GM04503 (cell line): Measurements from ENCODE around the gene LGALS14.
"Not testable (repeated sequence)": the region's sequence is repeated elsewhere in the genome, so short reads cannot be mapped to it uniquely, and the experiment has no call there.

Source experiments
- DNase-seq: peaks from one replicate; pipeline ENCODE4 v3.0.0-alpha.2; 2012; ENCODE audit warnings: low read depth

Gene LGALS14

DNA sequence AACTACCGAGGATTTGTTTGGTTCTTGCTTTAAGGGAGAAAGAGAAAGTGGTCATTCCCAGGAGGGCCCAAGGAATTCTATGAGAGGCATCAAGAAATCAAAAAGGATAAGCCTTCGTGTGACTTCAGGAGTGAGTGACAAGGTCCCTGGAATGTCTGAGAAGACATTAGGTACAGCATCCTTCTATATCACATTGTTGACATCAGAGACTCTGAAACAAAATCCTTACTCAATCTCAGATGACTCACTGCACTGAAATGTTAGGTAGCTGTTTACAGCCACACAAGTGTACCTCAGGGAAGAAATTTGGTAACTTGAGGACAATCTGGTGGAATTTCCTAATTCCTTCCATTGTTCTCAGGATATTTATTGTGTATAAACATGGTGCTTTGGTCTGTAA lies 7.9 kb upstream of the LGALS14 start:
- DNase-seq: no peak

DNA sequence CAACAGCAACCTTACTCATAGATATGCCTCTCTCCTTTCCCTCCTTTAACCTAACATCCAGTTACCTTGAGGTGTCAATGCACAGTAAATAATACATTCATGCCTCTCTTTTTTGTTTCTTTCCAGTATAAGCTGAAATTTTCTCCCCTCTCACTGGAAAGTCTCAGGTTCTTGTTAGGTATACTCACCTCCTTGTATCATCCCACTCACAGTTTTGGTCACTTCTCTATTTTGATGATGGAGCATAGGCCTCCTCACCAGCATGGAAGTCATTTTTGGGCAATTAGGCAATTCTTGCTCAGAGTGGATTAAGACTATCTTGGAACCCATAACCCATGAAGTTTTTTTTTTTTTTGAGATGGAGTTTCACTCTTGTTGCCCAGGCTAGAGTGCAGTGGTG lies 5.7 kb upstream of the LGALS14 start:
- DNase-seq: no peak

DNA sequence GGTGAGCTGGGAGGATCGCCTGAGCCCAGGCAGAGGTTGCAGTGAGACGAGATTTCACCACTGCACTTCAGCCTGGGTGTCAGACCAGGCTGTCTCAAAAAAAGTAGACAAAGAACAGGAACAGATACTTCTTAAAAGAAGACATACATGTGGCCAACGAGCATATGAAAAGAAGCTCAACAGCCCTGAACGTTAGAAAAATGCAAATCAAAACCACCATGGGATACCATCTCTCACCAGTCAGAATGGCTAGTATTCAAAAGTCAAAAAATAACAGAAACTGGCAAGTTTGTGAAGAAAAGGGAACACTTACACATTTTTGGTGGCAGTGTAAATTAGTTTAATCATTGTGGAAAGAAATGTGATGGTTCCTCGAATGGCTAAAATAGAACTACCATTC lies 3.0 kb upstream of the LGALS14 start:
- DNase-seq: no peak

DNA sequence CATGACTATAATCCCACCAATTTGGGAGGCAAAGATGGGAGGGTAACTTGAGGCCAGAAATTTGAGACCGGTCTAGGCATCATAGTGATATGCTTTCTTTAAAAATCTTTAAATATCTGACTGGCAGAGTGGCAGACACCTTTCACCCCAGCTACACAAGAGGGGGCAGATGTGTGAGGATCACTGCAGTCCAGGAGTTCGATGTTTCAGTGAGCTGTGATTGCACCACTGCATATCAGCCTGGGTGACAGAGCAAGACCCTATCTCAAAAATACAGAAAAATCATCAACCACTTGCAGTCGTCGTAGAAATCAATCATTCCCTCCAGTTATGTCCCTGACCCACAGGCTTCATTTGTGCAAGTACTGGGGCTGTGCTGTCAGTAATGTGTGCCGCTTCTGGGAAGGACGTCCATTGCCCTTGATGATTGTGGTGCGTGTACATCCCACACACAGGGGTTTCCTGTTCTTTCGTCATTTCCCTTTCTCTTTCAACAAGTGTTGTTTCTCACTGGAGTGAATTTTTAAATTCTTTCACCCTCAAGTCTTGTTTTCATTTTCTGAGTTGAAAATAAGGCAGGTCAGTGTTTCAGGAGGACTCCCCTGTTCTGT lies 1.4 kb downstream of the LGALS14 start:
- no peak for DNase-seq

DNA sequence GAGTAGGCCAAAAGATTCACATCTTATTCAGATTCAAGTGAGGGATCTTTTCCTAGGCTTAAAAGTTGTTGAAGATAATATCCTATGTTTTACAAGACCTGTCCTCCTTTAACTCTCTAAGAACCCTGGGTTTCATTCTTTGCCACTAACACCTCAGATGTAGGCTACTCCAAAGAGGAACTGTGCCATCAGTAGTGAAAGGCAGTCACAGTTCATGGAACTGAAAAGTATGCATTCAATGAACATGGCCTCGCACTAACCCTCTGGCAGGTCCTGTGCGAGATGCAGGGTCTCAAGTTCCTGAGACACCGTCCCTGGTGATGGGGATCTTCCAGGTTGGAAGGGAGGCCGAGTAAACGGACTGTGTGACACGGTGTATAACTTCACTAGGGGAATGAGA lies 4.3 kb downstream of the LGALS14 start:
- no peak for DNase-seq

DNA sequence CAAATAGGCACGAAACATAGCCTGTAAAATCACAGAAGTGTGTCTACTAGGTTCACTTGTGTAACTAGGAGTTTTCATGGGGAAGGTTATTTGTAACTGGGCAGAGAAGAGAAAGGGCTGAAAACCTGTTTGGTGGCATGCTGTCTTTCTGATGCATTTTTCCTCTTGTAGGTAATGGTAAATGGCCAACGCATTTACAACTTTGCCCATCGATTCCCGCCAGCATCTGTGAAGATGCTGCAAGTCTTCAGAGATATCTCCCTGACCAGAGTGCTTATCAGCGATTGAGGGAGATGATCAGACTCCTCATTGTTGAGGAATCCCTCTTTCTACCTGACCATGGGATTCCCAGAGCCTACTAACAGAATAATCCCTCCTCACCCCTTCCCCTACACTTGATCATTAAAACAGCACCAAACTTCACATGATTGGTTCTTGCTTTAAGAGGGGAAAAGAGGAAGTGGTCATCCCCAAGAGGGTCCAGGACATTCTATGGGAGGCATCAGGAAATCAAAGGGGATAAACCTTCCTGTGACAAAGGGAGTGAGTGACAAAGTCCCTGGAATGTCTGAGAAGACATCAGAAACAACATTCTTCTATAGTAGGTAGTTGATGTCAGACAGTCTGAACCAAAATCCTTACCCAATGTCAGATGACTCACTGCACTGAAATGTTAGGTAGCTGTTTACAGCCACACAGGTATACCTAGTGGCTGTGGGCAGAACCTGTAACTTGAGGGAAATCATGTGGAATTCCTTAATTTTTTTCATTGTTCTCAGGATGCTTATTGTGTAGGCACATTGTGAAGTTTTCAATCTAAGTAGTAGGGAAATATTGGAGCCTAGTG lies 5.0 kb downstream of the LGALS14 start:
- DNase-seq: no peak

DNA sequence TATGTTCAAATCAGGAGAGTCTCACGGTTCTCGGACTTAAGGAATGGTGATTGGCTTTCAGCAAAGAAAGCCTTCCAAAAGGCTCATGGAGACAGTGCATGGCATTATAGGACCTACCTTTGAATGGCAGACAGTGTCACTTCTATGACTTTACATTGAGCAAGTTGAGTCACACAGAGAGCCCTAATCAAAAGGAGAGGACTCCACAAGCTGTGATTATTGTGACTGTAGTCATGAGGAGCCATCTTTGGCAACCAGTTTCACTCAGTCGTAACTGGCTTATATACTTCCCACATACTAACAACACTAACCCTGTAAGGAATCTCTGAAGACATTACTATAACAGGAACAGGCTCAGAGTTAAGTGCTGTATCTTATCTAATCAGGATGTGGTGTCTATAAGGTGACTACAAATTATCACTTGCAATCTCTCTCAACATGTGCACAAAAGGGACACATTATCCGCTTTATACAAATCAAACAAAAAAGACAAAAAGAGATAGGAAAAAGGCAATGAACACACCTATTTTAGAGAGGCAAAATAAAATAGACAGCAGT lies 6.1 kb downstream of the LGALS14 start:
- DNase-seq: no peak

DNA sequence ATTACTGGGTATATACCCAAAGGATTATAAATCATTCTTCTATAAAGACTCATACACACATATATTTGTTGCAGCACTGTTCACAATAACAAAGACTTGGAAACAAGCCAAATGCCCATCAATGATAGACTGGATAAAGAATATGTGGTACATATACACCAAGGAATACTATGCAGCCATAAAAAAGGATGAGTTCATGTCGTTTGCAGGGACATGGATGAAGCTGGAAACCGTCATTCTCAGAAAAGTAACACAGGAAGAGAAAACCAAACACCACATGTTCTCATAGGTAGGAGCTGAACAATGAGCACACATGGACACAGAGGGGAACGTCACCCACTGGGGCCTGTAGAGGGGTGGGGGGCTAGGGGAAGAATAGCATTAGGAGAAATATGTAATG lies 15.9 kb downstream of the LGALS14 start:
- DNase-seq: not testable (repeated sequence)

DNA sequence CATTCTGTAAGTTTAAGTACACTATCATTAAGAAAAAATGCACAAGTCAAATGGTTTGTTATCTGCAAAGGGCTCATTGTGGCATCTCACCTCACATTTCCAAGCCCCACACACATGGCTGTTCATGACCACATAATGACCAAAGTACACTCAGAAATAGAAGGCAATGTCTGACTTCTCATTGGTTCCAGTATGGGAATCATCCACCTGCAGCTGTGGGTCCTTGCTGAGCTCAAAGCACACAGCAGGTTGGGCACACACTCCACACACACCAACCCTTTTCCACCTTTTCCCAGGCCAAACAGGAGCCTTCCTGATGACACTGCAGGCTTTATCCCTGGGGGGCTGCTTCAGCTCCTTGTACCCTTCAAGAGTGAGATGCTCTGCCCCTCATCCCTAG lies 21.7 kb downstream of the LGALS14 start:
- DNase-seq: no peak

DNA sequence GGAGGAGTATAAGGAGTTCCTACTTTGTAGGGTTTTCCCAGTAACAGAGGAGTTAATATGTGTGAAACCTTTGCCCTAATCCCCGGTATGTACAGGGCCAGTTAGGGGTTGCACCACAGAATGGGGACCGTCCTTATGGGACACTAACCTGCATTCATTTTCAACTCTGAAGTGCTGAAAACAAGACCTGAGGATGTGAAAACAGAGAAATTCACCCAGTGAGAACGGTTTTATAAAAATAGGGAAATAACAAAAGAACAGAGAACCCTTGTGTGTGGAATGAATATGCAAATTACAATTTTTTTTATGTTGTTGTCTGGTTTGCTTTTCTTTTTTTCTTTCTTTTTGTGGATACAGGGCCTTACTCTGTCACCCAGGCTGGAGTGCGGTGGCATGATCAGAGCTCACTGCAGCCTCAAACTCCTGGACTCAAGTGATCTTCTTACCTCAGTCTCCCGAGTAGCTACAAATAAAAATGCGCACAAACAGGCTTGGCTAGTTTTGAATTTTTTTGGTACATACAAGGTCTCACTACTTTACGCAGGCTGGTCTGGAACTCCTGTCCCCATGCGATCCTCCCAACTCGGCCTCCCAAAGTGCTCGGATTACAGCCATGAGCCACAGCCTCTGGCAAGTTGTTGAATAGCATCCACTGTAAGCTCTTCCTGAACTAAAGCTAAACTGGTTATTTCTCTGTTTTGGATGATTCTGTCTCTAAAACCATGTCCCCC lies 23.0 kb downstream of the LGALS14 start:
- no peak for DNase-seq

DNA sequence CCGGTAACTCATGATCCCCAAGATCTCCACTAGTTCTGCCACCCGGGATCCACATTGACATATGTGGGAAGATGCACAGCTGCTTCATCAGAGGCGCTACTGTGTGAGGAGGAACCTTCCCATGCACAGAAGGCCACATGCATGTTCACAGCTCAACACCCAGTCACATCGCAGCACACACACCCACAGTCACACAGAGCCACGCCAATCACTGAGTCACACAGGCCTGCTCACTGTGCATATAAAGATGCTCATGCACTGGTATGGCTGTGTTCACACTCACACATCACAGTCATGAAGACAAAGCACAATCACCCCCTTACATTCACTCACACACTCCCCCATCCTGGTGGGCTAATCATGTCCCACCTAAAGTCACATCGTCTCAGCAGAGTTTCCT lies 23.8 kb downstream of the LGALS14 start:
- no peak for DNase-seq

DNA sequence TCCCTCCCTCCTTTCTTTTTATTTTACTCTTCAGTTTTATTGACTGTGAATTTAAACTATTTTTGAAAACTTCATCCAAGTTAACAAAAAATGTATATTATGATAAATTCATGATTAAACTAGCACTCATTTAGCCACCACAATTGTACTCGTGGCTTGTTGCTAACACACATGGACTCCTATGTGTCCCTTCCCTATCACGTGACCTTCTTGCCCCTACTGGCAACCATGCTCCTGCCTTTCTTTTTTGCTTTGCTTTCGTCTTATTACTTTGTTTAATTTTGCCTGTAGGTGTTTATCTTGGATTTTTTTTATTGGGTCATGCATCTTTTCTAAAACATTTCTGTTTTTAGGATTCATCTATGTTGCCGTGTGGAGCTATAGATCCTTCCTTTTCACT lies 25.3 kb downstream of the LGALS14 start:
- DNase-seq: no peak

DNA sequence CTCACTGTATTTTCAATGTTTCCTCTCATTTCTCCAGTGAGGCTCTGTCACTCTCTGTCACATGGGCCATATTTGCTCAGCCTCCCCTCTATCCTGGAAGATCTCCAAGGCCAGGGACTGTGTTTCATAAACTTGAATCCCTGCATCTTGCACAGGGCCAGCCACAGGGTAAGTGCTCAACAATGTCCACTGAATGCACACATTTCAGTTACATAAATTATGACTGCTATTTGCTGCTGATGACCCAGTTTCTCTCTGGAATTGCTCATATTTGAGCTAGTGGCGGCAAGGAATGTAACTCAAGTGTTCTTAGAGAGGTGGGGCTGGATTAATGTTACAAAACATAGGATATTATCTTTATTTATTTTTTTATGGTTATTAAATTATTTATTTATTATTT lies 27.4 kb downstream of the LGALS14 start:
- no peak for DNase-seq

DNA sequence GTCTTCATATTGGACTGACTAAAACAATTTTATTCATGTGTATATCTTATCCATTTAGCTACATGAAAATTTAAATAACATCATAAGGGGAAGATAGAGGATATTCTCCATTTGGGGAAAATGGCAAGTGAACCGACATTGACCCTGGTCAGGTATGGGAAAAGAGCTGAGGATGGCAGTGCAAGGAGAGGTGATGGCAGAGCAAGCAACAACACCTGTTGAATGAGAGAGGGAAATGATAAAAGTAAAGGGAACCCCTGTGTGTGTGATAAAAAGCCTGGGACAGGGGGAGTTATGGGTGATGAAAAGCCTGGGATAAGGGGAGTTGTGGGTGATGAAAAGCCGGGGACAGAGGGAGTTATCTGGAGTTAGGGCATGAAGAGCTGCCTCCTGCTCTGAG lies 29.6 kb downstream of the LGALS14 start:
- DNase-seq: no peak

DNA sequence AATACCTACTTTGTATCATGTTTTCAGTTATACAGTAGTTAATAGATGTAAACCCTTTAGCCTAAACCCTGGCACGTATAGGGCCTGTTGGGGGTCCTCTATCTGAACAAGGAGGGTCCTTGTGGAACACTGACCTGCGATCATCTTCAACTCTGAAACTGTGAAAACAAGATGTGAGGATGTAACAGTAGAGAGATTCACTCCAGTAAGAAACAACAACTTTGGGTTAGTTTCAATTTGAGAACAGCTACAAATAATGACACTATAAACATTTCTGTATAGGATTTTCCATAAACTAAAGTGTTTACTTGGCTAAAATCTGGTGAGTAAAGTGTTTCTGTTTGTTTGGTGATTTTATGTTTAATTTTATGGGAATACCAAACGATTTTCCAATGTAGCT lies 31.4 kb downstream of the LGALS14 start:
- no peak for DNase-seq

DNA sequence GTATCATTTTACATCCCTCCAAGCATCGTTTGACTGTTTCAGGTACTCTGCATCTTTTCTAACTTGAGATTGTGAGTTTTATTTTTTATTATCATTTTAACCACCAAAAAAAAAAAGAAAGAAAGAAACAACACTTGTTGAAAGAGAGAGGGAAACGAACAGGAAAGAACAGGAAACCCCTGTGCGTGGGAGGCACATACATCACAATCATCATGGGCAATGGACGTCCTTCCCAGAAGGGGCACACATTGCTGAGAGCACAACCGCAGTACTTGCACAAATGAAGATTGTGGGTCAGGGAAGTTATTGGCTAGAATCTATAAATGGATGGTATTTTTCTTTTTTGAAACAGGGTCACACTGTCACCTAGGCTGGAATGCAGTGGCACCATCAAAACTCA lies 31.8 kb downstream of the LGALS14 start:
- DNase-seq: no peak

DNA sequence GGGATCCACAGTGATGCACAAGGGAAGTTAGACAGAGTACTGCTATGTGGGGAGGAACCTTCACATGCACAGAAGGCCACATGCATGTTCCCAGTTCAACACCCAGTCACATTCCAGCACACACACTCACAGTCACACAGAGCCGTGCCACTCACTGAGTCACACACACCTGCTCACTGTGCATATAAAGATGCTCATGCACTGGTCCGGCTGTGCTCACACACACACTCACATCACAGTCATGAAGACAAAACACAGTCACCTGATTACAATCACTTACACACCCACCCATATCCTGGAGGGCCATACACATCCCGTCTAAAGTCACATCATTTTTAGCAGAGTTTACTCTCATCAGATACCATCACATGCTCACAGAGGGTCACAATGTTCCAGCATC lies 33.1 kb downstream of the LGALS14 start:
- no peak for DNase-seq

DNA sequence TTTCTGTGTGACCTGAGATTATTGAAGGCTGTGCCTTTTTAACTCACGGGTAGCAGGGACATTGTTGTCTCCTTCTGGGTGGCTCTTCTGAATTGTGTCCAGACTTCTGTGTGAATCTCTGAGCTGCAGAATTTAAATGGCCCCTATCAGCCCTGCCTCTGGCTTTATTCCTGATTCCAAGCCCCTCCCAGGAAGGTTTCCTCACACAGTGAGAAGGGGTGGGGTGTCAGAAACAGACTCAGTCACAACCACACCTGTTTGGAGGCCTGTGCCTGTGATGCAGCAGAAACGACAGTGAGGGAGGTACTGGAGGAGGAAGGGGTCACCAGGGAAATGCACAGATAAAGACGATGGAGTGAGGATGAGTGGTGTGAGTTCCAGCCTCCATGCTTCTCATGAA lies 33.6 kb downstream of the LGALS14 start, which contains the start of gene CLC:
Gene CLC, minus strand, starts transcription at position 139 of the 400 bp plus-strand sequence. Its CDS starts 77 bp downstream, at position 62.
- DNase-seq: no peak

DNA sequence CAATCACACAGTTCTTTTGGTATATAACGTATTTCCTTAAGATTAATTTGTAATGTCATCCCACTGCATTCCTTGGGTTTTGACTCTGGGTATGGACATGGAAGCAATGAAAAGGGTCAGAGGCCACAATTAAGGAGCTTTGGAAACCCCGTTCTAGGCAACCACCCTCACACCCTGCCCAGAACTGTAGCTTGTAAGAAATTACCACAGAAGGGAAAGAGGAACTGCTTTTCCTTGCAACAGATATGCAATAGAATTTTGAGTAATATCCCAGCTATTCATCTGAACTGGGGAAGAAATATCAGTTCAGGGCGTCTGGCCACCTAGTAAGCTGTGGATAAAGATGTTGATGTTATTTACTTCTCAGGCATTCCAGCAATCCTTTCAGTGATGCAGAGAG lies 34.5 kb downstream of the LGALS14 start:
- DNase-seq: no peak

DNA sequence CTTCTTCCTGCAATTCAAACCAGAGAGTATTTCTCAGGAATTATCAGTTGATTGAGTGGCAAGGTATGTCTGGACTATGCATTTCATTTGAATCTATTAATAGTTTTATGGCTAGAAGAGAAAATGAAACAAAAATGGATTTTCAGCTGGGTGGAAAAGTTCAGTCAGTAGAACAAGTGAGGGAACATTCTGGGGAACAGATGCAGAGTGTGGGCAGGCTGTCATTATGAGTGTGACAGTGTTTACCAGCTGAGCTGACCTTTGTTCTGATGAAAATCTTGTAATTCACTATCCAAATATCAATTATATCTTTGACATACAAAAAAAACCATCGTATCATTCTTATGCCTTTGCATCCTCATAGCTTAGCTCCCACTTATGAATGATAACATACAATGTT lies 36.1 kb downstream of the LGALS14 start:
- no peak for DNase-seq

DNA sequence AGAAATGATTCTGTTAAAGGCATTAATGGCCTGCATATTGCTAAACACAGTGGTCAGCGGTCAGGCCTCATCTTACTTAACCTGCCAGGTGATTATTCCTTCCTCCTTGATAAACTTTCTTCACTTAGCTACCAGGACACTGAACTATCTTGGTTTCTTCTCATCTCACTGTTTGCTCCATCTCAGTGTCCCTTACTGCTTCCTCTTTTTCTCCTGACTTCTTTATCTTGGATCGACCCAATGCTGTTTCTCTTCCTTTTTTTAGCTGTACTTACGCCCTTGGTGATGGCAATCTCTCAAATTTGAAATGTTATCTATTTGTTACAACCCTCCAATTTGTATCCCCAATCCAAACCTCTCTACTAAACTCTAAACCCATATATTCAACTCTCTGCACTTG lies 41.4 kb downstream of the LGALS14 start:
- no peak for DNase-seq

DNA sequence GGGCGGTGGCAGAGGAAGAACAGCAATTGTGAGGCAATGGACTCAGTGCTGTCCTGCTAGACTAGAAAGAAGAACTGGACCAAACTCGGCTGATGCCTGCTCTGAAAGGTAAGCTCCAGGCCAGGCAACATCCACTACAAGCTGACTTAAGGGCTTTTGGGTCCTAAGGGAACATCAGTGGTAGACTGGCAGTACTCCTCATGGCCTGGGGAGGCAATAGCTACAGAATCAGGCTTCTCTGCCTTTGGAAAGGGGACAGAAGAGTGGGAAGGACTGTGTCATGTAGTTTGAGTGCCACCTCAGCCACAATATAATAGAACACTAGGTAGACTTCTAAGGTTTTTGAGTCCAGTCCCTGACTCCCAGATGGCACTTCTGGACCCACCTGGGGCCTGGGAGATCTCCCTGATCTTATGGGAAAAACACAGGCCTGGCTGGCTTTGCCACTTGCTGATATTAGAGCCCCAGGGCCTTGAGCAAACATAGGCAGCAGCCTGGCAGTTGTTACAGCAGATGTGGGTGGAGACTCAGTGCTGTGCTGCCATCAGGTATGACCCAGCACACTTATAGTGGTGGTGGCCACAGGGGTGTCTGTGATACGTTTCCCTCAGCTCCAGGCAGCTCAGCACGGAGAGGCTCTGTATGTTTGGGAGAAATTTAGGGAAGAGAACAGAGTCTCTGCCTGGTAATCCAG lies 42.7 kb downstream of the LGALS14 start:
- no peak for DNase-seq
